Measurements from ENCODE around the gene TRIM31.
"Not testable (repeated sequence)": the region's sequence is repeated elsewhere in the genome, so short reads cannot be mapped to it uniquely, and the experiment has no call there.

Gene TRIM31

DNA sequence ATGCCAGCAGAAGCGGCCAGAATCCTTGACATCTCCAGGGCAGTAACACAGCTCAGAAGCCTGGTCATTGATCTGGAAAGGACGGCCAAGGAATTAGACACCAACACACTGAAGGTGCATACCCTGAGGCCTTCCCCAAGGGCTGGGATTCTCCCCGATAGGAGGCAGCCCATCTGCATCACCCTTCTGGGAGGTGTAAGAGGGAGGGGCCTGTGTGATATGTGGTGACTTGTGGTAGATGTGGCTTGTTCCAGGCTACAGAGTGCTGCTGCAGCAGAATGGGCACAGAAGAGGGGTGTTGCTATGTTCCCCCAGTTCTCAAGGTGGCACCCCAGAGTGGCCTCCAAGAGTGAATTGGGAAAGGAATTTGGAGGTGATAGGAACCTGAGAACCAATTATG lies 34.2 kb upstream of the TRIM31 start:
- DNase-seq, result no peak

DNA sequence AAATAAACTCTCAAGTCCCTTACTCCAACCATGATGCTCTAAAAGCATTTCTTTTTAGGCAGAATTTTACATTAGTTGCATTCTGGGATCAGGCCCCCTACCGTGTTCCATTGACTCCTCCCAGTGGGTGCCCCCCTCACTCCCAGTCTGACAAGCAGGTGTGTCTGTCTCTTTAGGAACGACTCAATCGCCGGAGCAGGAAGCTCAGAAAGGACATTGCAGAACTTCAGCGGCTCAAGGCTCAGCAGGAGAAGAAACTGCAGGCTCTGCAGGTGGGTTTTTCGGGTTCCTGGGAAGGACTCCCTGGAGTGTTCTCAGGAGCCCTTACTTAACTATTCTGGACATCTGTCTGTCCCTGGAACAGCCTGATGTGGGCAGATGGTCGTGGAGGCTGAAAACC lies 32.9 kb upstream of the TRIM31 start:
- DNase-seq, result no peak

DNA sequence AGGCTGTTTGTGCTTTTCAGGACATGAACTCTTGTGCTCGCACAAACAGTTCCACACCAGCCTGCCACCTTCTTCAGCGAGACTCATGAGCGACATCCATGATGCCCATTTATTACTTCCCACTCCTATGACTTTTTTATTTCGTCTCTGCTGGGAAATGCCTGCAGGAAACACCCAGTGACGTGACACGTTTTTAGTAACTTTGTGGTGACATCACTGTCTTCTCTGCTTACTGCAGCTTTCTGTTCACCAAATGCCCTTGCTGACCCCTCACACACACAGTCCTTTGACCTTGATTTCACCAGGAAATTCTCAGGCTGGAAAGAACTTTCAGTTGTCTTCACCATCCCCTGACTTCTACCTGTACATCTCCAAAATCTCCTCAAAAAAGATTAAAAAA lies 31.9 kb upstream of the TRIM31 start:
- no peak for DNase-seq

GRCh38 chr6:30143780-30144179 lies 30.9 kb upstream of the TRIM31 start:
- DNase-seq, result no peak

DNA sequence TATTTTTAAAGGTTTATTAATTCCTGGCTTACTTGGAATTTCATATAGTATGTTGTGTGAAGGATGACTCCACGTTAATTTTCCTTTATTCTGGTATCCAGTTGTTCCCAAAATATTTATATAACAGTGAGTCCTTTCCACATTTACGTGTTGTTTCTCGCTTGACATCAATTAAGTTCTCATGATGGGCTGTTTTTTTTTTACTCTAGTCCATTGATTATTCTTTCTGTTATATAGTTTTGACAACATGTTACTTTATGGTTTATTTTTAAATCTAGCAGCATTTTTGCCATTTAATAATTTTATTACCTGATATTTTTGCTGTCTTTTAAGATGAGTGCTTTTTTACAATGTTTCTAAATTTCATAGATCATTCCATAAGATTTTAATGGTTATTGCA lies 29.8 kb upstream of the TRIM31 start:
- DNase-seq, result no peak

GRCh38 chr6:30140240-30140639 lies 27.4 kb upstream of the TRIM31 start:
- not testable (repeated sequence) for DNase-seq

- DNase-seq, result no peak
Observed at GRCh38 chr6:30136570-30137286, 23.8 kb upstream of the TRIM31 start.

DNA sequence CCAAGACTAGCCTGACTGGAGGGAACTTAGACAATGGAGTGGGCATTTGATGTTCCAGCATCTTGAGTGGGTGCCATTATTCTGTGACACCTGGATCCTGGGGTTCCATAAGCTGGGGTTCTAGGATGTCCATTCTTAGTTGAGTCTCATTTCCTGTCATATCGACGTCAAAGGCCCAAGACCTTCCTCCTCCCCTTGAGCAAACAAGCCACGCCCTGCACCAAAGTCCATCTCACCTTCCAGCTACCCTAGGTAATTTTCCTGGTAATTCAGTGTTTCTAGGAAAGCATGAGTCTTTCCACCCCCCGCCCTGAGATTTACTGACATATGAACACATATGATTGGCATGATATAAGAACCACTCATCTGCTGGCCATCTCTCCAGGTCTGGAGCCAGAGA lies 22.9 kb upstream of the TRIM31 start, which contains the start of gene TRIM40:
TSS of gene TRIM40 (plus strand) at position 384 of the 400 bp plus-strand sequence. CDS start 897 bp downstream, outside the sequence.
- DNase-seq, result no peak

DNA sequence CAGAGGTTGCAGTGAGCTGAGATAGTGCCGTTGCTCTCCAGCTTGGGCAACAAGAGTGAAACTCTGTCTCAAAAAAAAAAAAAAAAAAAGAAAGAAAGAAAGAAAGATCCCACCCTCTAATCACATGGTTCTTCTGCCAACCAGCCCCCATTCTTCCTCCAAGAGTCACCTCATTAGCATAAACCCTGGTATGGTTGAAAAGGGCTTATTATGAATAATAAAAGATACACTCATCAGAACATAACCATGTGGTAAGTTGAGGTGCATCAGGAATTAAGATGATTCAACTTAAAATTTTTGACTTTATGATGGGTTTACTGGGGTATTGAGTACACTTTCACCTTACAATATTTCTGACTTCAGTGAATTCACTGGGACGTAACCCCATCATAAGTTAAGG lies 22.3 kb upstream of the TRIM31 start:
- no peak for DNase-seq

- no peak for DNase-seq
Observed at GRCh38 chr6:30131947-30132497, 19.1 kb upstream of the TRIM31 start.

GRCh38 chr6:30130887-30131862 lies 18.3 kb upstream of the TRIM31 start:
- peak; percentile 70 to 86 for DNase-seq

DNA sequence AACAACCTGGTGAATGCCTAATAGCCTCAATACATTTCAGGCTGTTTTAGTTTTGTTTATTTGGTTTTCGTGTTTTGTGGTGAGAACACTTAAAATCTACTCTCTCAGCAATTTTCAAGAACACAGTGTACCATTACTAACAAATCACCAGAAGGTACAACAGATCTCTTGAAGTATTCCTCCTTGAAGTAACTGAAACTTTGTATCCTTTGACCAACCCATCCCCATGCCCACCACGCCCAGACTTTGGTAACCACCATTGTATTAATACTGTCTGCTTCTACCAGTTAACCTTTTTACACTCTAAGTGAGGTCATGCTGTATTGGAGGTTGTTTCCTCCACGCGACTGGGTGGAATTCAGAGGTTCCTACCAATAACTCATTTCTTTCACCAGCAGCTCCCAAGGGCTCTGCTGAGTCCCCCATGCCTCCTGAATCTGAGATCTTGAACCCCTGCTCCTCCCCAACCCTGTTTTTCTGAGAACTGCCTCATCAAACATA lies 17.3 kb upstream of the TRIM31 start:
- no peak for DNase-seq

DNA sequence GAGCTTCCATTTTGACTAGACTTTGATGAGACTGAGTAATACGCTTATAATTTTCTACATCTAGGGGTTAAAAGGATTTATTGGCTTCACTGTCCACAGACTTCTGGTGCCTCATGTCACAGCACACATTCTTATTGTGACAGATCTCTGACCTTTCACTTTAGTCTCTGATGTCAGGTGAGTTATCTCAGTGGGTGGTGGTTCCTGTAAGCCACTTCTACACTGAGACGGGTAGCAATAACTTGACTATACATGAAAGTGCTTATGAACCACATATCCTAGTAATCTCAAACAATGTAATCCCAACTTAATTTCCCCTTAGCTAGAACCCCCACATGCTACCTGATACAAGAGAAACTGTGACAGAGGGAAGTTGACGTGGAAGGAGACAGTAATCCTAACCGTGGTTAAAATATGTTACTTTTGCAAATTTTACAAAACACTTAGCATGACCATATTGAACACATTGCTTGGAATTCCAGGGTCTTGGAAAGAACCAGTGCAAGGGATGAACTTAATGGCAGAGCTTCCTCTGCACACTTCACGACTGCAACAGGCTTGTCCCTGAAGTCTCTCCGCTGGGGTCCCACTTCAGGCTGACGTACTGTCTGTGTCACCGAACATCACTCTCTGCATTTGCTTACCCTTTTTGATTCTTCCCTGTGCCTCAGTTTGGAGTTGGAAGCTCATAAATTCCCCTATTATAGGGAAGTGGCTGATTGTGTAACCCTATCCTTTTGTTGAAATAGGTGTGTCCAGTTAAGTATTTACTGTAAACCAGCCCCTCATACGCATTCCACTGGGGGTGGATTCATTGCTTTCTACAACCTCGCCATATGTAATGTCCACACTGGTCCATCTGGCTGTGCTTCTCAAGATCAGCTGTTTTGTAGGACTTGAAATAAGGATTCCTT lies 16.6 kb upstream of the TRIM31 start:
- DNase-seq, result no peak

GRCh38 chr6:30127238-30128093 lies 14.6 kb upstream of the TRIM31 start:
- no peak for DNase-seq

- no peak for DNase-seq
Observed at GRCh38 chr6:30122515-30122914, 9.6 kb upstream of the TRIM31 start.

DNA sequence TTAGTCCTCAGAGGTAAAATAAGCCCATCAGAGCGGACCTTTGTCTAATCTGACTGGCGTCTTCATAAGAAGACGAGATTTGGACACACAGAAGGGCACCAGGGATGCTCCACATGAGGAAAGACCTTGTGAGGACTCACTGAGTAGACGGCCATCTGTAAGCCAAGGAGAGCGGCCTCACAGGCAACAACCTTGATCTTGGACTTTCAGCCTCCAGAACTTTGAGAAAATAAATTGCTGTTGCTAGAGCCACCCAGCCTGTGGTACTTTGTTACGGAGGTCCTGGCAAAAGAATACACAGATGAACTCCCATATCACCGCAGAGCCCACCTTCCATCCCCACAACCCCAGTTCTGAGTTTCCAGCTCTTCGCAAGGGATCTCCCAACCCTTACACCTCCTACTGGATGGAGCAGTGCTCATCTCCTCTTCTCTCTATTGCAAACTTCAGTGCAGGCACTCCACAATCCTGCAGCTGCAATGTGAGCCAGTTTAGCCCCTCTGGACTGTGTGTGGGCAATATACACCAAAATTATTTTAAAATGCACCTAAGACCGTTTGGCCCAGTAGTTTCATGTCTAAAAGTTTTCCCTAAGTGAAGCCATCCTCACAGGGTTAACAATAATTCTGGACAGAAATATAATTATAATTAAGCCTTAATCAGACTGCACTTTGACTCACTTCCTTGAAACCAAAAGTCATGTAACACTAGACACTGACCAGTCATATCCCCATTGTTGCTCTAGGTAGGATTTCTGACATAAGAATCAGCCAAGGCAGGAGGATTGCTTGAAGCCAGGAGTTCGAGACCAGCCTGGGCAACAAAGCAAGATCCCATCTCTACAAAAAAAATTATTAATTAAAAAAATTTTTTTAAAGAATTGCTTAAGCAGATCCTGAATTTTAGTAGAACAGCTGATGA lies 8.8 kb upstream of the TRIM31 start:
- DNase-seq, result no peak

DNA sequence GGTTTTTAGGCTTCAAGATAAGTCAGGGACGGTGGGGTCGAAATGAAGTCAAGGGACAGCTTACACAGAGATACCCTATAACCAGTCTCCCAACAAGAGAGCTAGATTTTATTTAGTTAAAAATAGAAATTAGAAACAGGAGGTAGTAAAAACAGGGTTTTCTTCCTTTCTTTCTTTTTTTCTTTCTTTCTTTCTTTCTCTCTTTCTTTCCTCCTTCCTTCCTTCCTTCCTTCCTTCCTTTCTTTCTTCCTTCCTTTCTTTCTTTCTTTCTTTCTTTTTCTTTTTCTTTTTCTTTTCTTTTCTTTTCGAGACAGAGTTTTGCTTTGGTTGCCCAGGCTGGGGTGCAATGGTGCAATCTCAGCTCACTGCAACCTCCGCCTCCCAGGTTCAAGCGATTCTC lies 5.8 kb upstream of the TRIM31 start:
- DNase-seq, result not testable (repeated sequence)

DNA sequence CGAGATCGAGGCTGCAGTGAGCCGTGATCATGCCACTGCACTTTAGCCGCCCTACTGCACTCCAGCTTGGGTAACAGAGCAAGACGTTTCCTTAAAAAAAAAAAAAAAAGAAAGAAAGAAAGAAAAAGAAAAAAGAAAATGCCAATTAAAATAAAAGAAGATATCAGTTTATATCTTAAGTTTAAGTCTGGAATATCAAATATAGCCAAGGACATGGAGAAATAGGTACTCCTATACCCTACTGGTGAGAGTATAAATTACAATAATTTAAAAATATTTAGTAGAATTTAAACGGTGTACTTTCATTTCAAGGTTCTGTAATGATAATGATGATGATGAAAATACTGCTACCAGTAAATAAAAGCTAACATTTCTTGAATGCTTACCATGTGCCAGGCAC lies 3.8 kb upstream of the TRIM31 start:
- no peak for DNase-seq

DNA sequence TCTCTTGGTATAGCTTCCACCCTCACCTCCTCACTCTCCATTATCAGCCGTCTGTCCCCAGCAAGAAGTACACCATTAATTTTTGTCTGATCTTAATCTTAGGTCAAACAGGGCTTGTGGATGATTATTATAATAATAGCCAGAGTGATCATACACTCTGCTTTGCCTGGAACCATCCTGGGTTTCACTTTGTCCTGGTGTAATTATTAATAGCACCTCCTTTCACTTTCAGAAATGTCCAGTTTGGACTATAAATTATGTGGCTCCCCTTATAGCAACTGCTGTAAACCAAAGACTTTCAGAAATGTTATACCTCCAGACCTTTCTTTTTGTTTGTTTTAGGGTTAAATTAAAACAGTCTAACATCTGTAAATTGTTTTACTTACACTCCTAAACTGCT lies 951 bp upstream of the TRIM31 start:
- DNase-seq, result no peak

DNA sequence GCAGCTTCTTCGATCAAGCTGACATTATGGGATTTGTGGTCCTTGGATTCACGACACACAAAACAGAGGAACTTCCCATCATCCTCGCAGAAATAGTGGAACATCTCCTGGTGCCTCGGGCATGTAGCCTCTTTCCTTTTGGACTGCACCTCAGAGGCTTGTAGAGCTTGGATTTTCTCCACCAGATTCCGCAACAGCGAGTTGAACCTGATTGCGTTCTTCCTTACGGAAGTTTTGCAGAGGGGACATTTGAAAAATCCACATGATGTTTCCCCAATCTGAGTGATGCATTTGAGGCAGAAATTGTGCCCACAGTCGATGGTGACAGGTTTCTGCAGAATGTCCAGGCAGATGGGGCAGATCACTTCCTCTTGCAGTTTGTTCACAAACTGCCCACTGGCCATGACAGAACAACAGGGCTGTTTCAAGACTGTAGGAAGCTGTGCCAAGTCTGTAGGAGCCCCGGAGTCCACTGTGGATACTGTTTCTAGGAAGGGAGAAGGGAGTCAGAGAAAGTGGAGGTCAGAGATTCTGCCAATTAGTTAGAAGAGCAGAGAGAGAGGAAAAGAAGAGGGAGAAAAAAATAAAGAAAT lies 392 bp downstream of the TRIM31 start:
- no peak for DNase-seq

Data from SHP77 (cell line).